CD4-positive, alpha-beta T cell treated with Interleukin-2 at 100 ng/mL for 4 hours (primary cell): ENCODE results near the gene CLIC2.
"Not testable (repeated sequence)": the region's sequence is repeated elsewhere in the genome, so short reads cannot be mapped to it uniquely, and the experiment has no call there.

Source experiments
- DNase-seq: peaks from one replicate; pipeline ENCODE4 v3.0.0-alpha.2; 2020; ENCODE audit warnings: low spot score

CLIC2 gene

GRCh38 chrX:155334486-155335336 lies at the start of gene CLIC2:
CLIC2 (minus strand) TSS chrX:155334614; CDS start chrX:155334427, 187 bp downstream.
- no peak for DNase-seq

- DNase-seq = not testable (repeated sequence)
Observed at GRCh38 chrX:155382529-155382967, 48.1 kb upstream of the CLIC2 start.

- DNase-seq = not testable (repeated sequence)
Observed at GRCh38 chrX:155381843-155382528, 47.6 kb upstream of the CLIC2 start, which contains the start of gene F8A2. F8A2 (plus strand) TSS chrX:155382095; CDS start chrX:155382115, 20 bp downstream.

GRCh38 chrX:155379802-155380201 lies 45.4 kb upstream of the CLIC2 start:
- not testable (repeated sequence) for DNase-seq

GRCh38 chrX:155373777-155374458 lies 39.5 kb upstream of the CLIC2 start:
- DNase-seq = not testable (repeated sequence)

GRCh38 chrX:155363712-155364111 lies 29.3 kb upstream of the CLIC2 start:
- not testable (repeated sequence) for DNase-seq

GRCh38 chrX:155349448-155349847 lies 15.0 kb upstream of the CLIC2 start:
- not testable (repeated sequence) for DNase-seq

GRCh38 chrX:155345689-155346088 lies 11.3 kb upstream of the CLIC2 start:
- DNase-seq = not testable (repeated sequence)

GRCh38 chrX:155335337-155335712 lies 911 bp upstream of the CLIC2 start:
- not testable (repeated sequence) for DNase-seq

- no peak for DNase-seq
Observed at GRCh38 chrX:155333544-155334100, 792 bp downstream of the CLIC2 start.

- DNase-seq = no peak
Observed at GRCh38 chrX:155330992-155331391, 3.4 kb downstream of the CLIC2 start.

- no peak for DNase-seq
Observed at GRCh38 chrX:155329293-155329692, 5.1 kb downstream of the CLIC2 start.

GRCh38 chrX:155326610-155327009 lies 7.8 kb downstream of the CLIC2 start:
- no peak for DNase-seq

GRCh38 chrX:155314260-155314659 lies 20.2 kb downstream of the CLIC2 start:
- no peak for DNase-seq

- DNase-seq = no peak
Observed at GRCh38 chrX:155313766-155314165, 20.6 kb downstream of the CLIC2 start.

GRCh38 chrX:155293771-155294170 lies 40.6 kb downstream of the CLIC2 start:
- DNase-seq = no peak

GRCh38 chrX:155279873-155280272 lies 54.5 kb downstream of the CLIC2 start:
- DNase-seq = no peak

- DNase-seq = no peak
Observed at GRCh38 chrX:155270969-155271368, 63.4 kb downstream of the CLIC2 start.

GRCh38 chrX:155267995-155268394 lies 66.4 kb downstream of the CLIC2 start:
- not testable (repeated sequence) for DNase-seq

- no peak for DNase-seq
Observed at GRCh38 chrX:155266439-155266838, 68.0 kb downstream of the CLIC2 start.

GRCh38 chrX:155263854-155264628 lies 70.4 kb downstream of the CLIC2 start, which contains the start of gene RAB39B:
RAB39B (minus strand) TSS chrX:155264491; CDS start chrX:155264288, 203 bp downstream.
- DNase-seq = peak; percentile 70
